Measurements from ENCODE around the gene AGRP.

AGRP gene, protein sequence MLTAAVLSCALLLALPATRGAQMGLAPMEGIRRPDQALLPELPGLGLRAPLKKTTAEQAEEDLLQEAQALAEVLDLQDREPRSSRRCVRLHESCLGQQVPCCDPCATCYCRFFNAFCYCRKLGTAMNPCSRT

GRCh38 chr16:67483150-67483549 is at the start of gene AGRP:
Gene AGRP, minus strand, starts transcription at chr16:67483547. Its CDS starts 149 bp downstream, at chr16:67483398.
- DNase-seq, result no peak

GRCh38 chr16:67531247-67531646 is 47.9 kb upstream of the AGRP start:
- DNase-seq, result no peak

DNA sequence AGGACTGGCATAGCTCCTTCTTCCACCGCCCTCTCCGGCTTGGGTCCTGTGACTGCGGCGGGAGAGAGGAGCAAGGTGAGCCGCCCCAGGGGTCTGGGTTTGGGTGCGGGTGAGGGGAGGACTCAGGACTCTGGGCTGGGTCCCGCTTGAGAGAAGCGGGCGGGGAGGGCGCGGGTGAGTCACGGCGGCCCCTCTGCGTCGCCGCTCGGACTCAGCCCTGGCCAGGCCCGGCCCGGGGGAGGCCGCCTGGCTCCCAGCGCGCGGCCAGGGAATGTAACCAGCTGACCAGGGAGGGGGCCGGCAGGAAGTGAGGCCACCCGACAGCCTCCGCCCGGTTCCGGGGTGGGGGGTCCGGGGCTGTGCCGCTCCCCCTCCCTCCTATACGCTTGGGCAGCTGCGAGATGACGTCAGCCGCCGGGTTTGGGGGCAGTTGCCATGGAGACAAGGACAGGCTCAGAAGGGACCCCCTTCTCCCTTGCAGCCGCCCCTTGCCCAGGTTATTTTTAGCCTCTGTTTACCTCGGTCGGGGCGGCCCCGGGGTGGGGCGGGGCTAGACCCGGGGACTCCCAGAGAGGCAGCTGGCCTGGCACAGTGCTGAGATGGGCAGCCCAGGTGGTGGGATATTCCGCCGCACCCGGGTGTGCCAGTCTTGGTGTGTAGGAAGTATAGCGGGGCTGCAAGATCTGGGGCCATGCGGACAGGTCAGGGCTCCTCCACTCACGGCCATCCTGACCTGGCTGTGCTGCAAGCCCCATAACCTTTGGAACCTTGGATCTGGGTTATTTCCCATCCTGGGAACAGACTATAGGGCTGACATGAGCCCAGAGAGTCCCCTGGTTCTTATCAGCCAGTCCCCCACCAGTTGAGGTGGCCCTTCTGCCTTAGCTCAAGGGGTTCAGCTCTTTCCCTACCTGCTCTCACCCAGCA is 46.9 kb upstream of the AGRP start:
- DNase-seq, result peak in 1 of 2 experiments; percentile 31

GRCh38 chr16:67529582-67530012 is 46.2 kb upstream of the AGRP start:
- no peak for DNase-seq

DNA sequence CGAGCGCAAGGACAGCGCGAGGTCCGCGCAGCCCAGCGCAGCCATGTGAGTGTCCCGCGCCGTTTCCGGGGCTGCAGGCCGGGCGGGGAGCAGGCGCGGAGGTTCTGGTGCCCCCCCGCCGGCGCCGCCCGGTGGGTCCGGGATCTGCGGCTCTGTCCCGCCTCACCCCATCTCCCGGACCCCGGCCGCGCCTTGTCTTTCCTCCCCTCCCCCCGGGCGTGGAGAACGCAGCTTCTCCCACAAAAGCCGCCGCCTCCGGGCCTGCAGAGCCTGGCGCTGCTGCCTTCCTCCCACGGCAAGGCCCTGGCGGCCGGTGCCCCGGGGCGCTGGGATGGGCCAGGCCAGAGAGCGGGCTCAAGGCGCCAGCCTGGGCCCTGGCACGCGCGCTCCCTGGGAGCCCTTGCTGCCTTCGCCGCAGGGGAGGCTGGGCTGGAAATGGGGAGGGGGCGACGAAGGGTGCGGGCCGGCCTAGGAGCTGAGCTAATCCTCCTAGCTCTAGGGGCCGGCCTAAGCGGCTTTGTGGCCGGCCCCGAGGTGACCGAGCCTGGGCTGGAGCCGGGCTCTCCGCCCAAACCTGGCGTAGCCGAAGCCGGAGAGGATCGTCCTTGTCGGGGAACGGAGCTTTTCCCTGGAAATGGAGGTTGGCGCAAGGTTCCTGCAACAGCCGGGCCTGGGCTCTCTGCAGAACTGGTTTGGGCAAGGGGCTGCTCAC is 45.7 kb upstream of the AGRP start:
- peak in 1 of 2 experiments; percentile 49 for DNase-seq

DNA sequence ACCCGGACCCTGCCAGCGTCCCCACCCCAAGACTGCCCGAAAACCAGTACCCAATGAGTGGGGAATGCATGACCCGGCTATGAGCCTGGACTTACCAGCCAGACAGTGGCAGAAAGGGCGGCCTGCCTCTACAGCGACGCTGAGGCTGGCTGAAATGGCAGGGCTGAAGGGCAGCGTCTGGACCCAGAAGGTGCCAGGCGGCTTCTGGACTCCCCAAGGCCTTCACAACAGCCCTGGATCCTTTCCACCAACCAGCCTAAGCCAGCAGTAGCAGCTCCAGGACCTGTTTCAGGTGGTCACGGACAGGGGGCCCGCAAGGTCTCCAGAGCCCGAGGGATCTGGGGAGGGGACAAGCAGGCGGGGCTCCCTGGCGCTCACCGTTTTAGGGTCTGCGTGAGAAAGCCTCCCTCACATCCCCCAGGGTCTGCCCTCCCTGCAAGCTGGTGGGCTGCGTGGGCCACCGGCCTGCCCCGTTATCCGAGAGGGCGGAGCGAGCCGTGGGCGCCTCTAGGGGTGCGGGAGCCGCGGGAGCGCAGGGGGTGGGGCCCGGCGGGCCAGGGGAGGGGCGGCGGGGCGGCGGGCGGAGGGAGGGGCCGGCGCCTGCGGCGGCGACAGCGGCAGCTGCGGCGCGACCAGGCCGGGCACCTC is 45.0 kb upstream of the AGRP start, which contains the start of gene RIPOR1:
Gene RIPOR1 (plus strand): TSS at position 608 of the 648 bp plus-strand sequence. CDS start 9,618 bp downstream, outside the sequence.
- peak; percentile 18 to 45 for DNase-seq

DNA sequence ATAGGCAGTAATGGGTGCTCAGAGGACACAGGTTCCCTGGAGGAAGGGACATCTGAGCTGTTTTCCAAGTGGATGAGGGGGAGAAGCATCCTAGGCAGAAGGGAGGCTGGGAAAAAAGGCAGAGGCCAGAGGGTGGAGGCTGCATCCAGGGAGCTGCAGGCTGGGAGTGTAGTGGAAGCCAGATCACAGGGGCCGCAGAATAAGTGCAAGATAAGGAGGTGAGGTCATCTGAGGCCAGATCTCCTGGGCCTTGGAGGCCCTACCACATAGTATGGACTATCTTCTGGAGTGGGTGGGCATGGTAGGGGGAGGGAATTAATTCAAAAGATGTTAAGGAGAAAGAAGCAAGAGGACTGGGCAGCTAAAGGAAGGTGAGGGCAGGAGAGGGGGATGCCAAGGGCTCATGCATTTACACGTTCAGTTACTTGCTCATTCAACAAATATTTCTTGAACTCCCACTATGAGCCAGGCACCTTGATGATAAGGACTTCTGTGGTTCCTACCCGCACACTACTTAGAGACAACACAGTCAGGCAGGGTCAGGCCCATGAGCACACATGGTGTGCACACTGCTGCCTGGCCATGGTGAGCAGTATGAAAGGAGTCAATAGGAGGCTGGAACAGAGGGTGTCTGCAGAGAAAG is 42.9 kb upstream of the AGRP start:
- DNase-seq, result no peak

DNA sequence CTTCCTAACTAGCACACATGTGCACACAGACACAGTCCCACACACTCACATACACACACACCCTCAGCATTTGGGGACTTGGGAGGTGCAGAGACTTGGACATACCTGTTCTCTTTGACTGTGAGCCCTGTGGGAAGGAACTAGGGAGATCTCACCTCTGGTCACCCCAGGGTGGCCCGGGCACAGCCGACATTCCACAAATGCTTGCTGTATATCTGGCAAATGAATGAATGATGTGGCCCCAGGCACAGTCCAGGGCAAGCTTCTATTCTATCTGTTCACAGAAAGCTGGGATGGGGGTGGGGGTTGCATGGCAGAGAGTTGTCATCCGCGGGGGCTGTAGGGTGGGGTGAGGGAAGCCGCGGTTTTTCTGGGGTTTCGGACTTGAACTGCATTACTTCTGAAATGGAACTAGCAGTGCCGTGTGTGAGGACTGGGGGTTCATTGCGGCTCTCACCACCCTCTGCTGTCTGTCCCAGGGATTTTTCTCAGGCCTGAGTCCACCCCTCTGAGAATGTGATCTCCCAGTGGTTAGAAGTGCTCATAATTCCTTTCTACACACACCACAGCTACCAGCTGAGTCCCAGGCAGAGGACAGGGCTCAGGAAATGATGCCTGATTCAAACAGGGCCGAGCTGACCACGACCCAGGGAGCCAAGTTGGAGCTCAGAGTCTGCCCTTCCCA is 42.0 kb upstream of the AGRP start:
- DNase-seq, result no peak

GRCh38 chr16:67521095-67521804 is 37.9 kb upstream of the AGRP start:
- DNase-seq, result peak; percentile 98

DNA sequence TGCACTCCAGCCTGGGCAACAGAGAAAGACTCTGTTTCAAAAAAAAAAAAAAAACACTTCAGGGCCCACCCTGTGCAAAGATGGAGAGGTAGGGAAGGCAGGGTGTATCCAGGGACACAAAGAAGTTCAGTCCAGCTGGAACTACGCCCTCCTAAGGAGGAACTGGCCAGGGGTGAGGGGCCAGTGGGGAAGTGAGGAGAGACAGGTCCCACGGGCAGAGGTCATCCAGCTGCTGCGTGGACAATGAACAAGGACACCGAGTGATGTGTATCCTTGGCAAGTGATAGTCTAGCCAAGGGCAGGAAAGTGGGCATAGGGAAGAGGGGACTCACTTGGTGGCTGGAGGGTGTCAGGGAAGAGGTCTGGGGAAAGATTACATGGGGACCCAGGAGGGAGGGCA is 35.9 kb upstream of the AGRP start:
- no peak for DNase-seq

GRCh38 chr16:67518676-67519075 is 35.3 kb upstream of the AGRP start:
- DNase-seq, result no peak

GRCh38 chr16:67517661-67518423 is 34.5 kb upstream of the AGRP start:
- no peak for DNase-seq

DNA sequence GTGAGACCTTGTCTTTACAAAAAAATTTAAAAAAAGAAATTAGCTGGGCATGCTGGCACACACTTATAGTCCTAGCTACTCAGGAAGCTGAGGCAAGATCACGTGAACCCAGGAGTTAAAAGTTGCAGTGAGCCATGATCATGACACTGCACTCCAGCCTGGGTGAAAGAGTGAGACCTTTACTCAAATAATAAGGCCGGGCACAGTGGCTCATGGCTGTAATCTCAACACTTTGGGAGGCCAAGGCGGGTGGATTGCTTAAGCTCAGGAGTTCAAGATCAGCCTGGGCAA is 33.8 kb upstream of the AGRP start:
- no peak for DNase-seq

DNA sequence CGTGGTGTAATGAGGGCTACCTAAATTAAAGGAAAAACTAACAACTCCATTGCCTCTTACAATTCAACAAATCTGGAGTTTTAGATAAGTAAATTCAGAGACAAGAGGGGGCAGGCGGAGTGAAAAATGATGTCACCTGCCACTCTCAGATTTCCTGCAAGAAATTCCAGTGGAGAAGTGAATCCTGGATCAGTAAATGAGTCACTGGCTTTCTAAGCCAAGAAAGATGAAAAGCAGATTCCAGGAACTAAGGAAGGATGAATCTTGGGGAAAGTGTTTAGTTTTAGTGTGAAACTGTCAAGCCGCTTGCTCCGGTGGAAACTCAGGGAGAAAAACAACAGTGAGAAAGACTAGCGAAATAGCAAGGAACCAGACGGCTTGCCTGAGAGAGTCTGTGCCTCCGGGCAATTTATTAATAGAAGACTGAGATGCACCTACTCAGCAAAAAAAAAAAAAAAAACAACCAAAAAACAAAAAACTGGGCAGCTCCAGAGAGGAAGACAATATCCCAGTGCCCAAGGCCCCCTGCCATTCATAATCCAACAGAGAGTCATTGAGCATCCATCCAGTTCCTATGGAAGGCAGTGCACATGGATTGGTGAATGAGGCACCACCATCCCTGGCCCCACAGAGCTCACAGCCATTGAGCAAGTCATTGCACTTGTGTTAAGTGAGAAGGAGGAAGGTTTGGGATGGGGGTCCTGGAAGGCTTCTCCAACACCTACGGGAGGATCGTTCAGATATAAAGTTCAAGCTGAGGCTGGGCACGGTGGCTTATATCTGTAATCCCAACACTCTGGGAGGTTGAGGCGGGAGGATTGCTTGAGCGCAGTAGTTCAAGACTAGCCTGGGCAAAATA is 33.2 kb upstream of the AGRP start:
- no peak for DNase-seq

GRCh38 chr16:67514382-67514828 is 31.1 kb upstream of the AGRP start:
- peak; percentile 65 to 88 for DNase-seq

GRCh38 chr16:67513892-67514291 is 30.5 kb upstream of the AGRP start:
- DNase-seq, result peak in 1 of 2 experiments; percentile 19

DNA sequence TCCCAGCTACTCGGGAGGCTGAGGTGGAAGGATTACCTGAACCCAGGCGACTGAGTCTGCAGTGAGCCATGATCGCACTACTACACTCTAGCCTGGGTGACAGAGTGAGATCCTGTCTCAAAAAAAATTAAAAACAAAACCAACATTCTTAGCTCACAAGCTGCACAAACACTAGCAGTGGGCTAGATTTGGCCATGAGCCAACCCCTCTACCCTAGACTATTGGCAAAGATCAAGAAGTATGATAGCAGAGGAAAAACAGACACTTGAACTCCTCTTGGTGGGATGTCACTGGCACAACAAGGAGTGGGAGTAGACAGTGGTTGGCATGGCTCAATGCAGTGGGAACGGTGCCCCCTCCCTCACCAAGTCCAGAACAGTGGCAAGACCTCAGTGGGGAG is 25.7 kb upstream of the AGRP start:
- DNase-seq, result no peak

DNA sequence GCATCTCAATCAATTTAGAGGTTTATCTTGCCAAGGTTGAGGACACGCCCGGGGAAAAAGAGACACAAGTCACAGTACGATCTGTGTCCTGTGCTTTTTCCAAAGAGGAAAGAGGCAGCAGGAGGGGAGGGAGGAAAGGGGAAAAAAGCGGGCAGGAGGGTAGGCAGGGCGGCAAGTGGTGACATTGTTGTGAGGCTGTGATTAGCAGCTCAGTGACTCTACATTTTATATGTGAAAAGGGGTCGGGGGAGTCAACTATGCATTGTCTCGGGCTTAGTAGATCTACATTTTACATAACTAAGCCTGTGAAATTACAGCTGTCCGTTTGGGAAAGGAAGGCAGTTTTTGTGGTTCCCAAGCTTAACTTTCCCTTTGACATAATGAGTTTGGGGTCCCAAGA is 23.1 kb upstream of the AGRP start:
- no peak for DNase-seq

All from NCI-H524 (cell line).